H9 (cell line): ENCODE results near the gene ZNF444. TPM values are rescaled to one million over a fixed set of nuclear protein-coding genes. Genes with fewer than 3 reads are reported as not detected.

Experiments used
- DNase-seq: peaks from one replicate; pipeline ENCODE4 v3.0.0-alpha.2; 2017
- H2AFZ ChIP-seq: one replicate; pipeline ENCODE4 v1.6.1; 2013; ENCODE audit warnings: mild to moderate bottlenecking, low read length, control low read depth, moderate library complexity
- H2AK5ac ChIP-seq: 2 replicates; pipeline ENCODE4 v1.6.1; 2013; ENCODE audit warnings: low read length, control low read depth, mixed read lengths; ENCODE audit not compliant: insufficient read length
- H2BK120ac ChIP-seq: one replicate; pipeline ENCODE4 v1.6.1; 2013; ENCODE audit warnings: low read depth, mild to moderate bottlenecking, low read length, control low read depth, inconsistent platforms; ENCODE audit not compliant: poor library complexity, severe bottlenecking
- H2BK12ac ChIP-seq: 2 replicates; pipeline ENCODE4 v1.6.1; 2013; ENCODE audit warnings: low read length, control low read depth, mixed read lengths, low read depth; ENCODE audit not compliant: insufficient read length
- H2BK15ac ChIP-seq: 2 replicates; pipeline ENCODE4 v1.6.1; 2013; ENCODE audit warnings: low read depth, low read length, control low read depth
- H2BK20ac ChIP-seq: one replicate; pipeline ENCODE4 v1.6.1; 2013; ENCODE audit warnings: low read depth, mild to moderate bottlenecking, low read length, control low read depth, inconsistent platforms; ENCODE audit not compliant: poor library complexity, severe bottlenecking
- H2BK5ac ChIP-seq: 2 replicates; pipeline ENCODE4 v1.6.1; 2013; ENCODE audit warnings: low read length, control low read depth, mixed read lengths; ENCODE audit not compliant: insufficient read length
- H3K14ac ChIP-seq: 2 replicates; pipeline ENCODE4 v1.6.1; 2013; ENCODE audit warnings: low read length, control low read depth; ENCODE audit not compliant: insufficient read depth
- H3K18ac ChIP-seq: 2 replicates; pipeline ENCODE4 v1.6.1; 2013; ENCODE audit warnings: low read depth, mild to moderate bottlenecking, mixed read lengths, low read length, control low read depth; ENCODE audit not compliant: insufficient read length
- H3K23ac ChIP-seq: 2 replicates; pipeline ENCODE4 v1.6.1; 2013; ENCODE audit warnings: low read length, control low read depth, mixed read lengths, low read depth; ENCODE audit not compliant: insufficient read length
- H3K23me2 ChIP-seq: 2 replicates; pipeline ENCODE4 v1.6.1; 2013; ENCODE audit warnings: low read depth, mild to moderate bottlenecking, mixed read lengths, low read length, control low read depth; ENCODE audit not compliant: insufficient read length, poor library complexity, severe bottlenecking
- H3K27ac ChIP-seq: 2 replicates; pipeline ENCODE4 v1.5.1; 2013; ENCODE audit warnings: low read length, control low read depth, mixed read lengths, low read depth; ENCODE audit not compliant: insufficient read length
- H3K27me3 ChIP-seq: 2 replicates; pipeline ENCODE4 v1.6.1; 2013; ENCODE audit warnings: low read length, control low read depth, inconsistent platforms; ENCODE audit not compliant: insufficient read depth
- H3K4ac ChIP-seq: 2 replicates; pipeline ENCODE4 v1.6.1; 2013; ENCODE audit warnings: low read depth, mild to moderate bottlenecking, control low read depth, inconsistent platforms, low read length, moderate library complexity
- H3K4me1 ChIP-seq: 2 replicates; pipeline ENCODE4 v1.6.1; 2013; ENCODE audit warnings: low read length, control low read depth, inconsistent platforms; ENCODE audit not compliant: insufficient read depth
- H3K4me2 ChIP-seq: 2 replicates; pipeline ENCODE4 v1.6.1; 2013; ENCODE audit warnings: low read length, control low read depth, mixed read lengths; ENCODE audit not compliant: insufficient read length, insufficient read depth
- H3K56ac ChIP-seq: 2 replicates; pipeline ENCODE4 v1.6.1; 2013; ENCODE audit warnings: low read depth, mild to moderate bottlenecking, mixed read lengths, low read length, control low read depth; ENCODE audit not compliant: insufficient read length
- H3K79me1 ChIP-seq: 2 replicates; pipeline ENCODE4 v1.6.1; 2013; ENCODE audit warnings: low read depth, mild to moderate bottlenecking, moderate library complexity, low read length, control low read depth, inconsistent platforms; ENCODE audit not compliant: insufficient read depth, poor library complexity, severe bottlenecking
- H3K79me2 ChIP-seq: 2 replicates; pipeline ENCODE4 v1.6.1; 2013; ENCODE audit warnings: low read length, control low read depth, inconsistent platforms; ENCODE audit not compliant: insufficient read depth
- H3K9ac ChIP-seq: 2 replicates; pipeline ENCODE4 v1.6.1; 2013; ENCODE audit warnings: low read length, control low read depth, mixed read lengths; ENCODE audit not compliant: insufficient read length; ENCODE audit errors: extremely low read depth
- H3K9me3 ChIP-seq: one replicate; pipeline ENCODE4 v1.6.1; 2013; ENCODE audit warnings: low read depth, low read length, inconsistent platforms; ENCODE audit not compliant: control insufficient read depth
- H3T11ph ChIP-seq: one replicate; pipeline ENCODE4 v1.6.1; 2013; ENCODE audit warnings: mild to moderate bottlenecking, low read length, control low read depth, inconsistent platforms
- H4K20me1 ChIP-seq: one replicate; pipeline ENCODE4 v1.6.1; 2013; ENCODE audit not compliant: control insufficient read depth, insufficient read length, insufficient read depth
- H4K5ac ChIP-seq: 2 replicates; pipeline ENCODE4 v1.6.1; 2013; ENCODE audit warnings: low read depth, mild to moderate bottlenecking, mixed read lengths, low read length, control low read depth; ENCODE audit not compliant: insufficient read length
- H4K8ac ChIP-seq: replicated peaks from 2 replicates; pipeline ENCODE4 v1.6.1; 2013; ENCODE audit warnings: low read length, control low read depth, mixed read lengths, low read depth; ENCODE audit not compliant: insufficient read length
- H4K91ac ChIP-seq: 2 replicates; pipeline ENCODE4 v1.6.1; 2013; ENCODE audit warnings: low read depth, mild to moderate bottlenecking, moderate library complexity, mixed read lengths, low read length, control low read depth; ENCODE audit not compliant: insufficient read length
- H3K27ac Mint-ChIP-seq, 3 experiments: 2 replicates in 2 of 3; 3 replicates in 1 of 3; pipeline ENCODE4 v1.8.0; 2020 to 2021; ENCODE audit warnings: mixed read lengths in 3 of 3, mild to moderate bottlenecking in 1 of 3, moderate library complexity in 1 of 3
- H3K27me3 Mint-ChIP-seq: 2 replicates; pipeline ENCODE4 v1.8.0; 2021; ENCODE audit warnings: low read depth, mild to moderate bottlenecking, moderate library complexity, mixed read lengths
- H3K36me3 Mint-ChIP-seq, 3 experiments: 2 replicates in 2 of 3; 3 replicates in 1 of 3; pipeline ENCODE4 v1.8.0; 2020 to 2021; ENCODE audit warnings: low read depth in 3 of 3, mixed read lengths in 3 of 3; ENCODE audit not compliant: insufficient read depth in 1 of 3
- H3K4me1 Mint-ChIP-seq, 2 experiments: 2 replicates each; pipeline ENCODE4 v1.8.0; 2020; ENCODE audit warnings: mixed read lengths in 2 of 2
- H3K4me3 Mint-ChIP-seq, 2 experiments: 2 replicates in 1 of 2; 3 replicates in 1 of 2; pipeline ENCODE4 v1.8.0; 2020 to 2021; ENCODE audit warnings: mild to moderate bottlenecking in 2 of 2, mixed read lengths in 2 of 2, moderate library complexity in 1 of 2
- H3K9me3 Mint-ChIP-seq, 2 experiments: 2 replicates in 1 of 2; 3 replicates in 1 of 2; pipeline ENCODE4 v1.8.0; 2020; ENCODE audit warnings: mild to moderate bottlenecking in 2 of 2, mixed read lengths in 2 of 2, moderate library complexity in 1 of 2
- CTCF ChIP-seq: fragments of 200-600 bp; sonication (generic); conservative IDR thresholded peaks from 3 replicates; pipeline ENCODE4 v1.8.0; 2021; ENCODE audit warnings: antibody characterized with exemption, mild to moderate bottlenecking
- WGBS: extraction: QIAGEN DNeasy Blood & Tissue Kit; methylation state at CpG from one replicate; pipeline ENCODE4 v1.1.7; 2013; ENCODE audit warnings: missing lambda C conversion rate, low lambda C conversion rate, mixed read lengths; ENCODE audit not compliant: insufficient read length; ENCODE audit errors: extremely low coverage; 5-methylcytosine and 5-hydroxymethylcytosine counted together
- total RNA-seq: library from RNA; stranded (reverse); gene quantifications from 2 replicates; pipeline ENCODE4 v1.2.1, GENCODE V29; 2021

The ZNF444 gene
- total RNA-seq, 1 experiment from 2014 or later: 49.7 TPM

GRCh38 chr19:56162258-56162657 is 21.2 kb downstream of the ZNF444 start:
- H3K27ac Mint-ChIP-seq: no peak overlapping the region
- Histone ChIP-seq H3K4ac (no peak overlapping the region), H2AFZ (no peak overlapping the region), H3K79me2 (no peaks in the 10 kb centered on the region), H2BK120ac (no peak overlapping the region), H4K91ac (no peak overlapping the region), H3K27ac (no peak overlapping the region), H2BK20ac (no peak overlapping the region), H3K23ac (no peak overlapping the region), H3K56ac (no peak overlapping the region), H3K9me3 (no peaks in the 10 kb centered on the region), H3K14ac (no peak overlapping the region), H4K20me1 (no peaks in the 10 kb centered on the region), H3K9ac (no peak overlapping the region), H2AK5ac (no peak overlapping the region), H3K18ac (no peak overlapping the region), H2BK12ac (no peak overlapping the region), H3K27me3 (no peaks in the 10 kb centered on the region), H2BK5ac (no peak overlapping the region), H3K23me2 (no peaks in the 10 kb centered on the region), H3K79me1 (no peaks in the 10 kb centered on the region), H4K8ac (no peak overlapping the region), H2BK15ac (no peak overlapping the region), H4K5ac (no peak overlapping the region), H3K4me2 (no peak overlapping the region), H3T11ph (no peak overlapping the region), H3K4me1 (no peaks in the 10 kb centered on the region)
- no peak for DNase-seq
- peaks cover 7 to 12% (median 9%) of the 10 kb centered on the region in 3 experiments for H3K36me3 Mint-ChIP-seq
- H3K4me1 Mint-ChIP-seq: no peaks in the 10 kb centered on the region
- no peaks in the 10 kb centered on the region; a peak in 1 of 5 replicates for H3K9me3 Mint-ChIP-seq
- H3K4me3 Mint-ChIP-seq: no peak overlapping the region
- WGBS: no CpG with 5 or more reads among the region's 9 CpGs
- no peaks in the 10 kb centered on the region; the same call in 1 of the 2 replicates for H3K27me3 Mint-ChIP-seq
- TF ChIP-seq CTCF: no peak
